ENCODE data around the gene VEZF1. TPM values are rescaled to one million over a fixed set of nuclear protein-coding genes. Genes with fewer than 3 reads are reported as not detected.

The VEZF1 gene
- total and polyA plus RNA-seq, 2 experiments from 2014 or later = 36.0 to 67.7 TPM

DNA sequence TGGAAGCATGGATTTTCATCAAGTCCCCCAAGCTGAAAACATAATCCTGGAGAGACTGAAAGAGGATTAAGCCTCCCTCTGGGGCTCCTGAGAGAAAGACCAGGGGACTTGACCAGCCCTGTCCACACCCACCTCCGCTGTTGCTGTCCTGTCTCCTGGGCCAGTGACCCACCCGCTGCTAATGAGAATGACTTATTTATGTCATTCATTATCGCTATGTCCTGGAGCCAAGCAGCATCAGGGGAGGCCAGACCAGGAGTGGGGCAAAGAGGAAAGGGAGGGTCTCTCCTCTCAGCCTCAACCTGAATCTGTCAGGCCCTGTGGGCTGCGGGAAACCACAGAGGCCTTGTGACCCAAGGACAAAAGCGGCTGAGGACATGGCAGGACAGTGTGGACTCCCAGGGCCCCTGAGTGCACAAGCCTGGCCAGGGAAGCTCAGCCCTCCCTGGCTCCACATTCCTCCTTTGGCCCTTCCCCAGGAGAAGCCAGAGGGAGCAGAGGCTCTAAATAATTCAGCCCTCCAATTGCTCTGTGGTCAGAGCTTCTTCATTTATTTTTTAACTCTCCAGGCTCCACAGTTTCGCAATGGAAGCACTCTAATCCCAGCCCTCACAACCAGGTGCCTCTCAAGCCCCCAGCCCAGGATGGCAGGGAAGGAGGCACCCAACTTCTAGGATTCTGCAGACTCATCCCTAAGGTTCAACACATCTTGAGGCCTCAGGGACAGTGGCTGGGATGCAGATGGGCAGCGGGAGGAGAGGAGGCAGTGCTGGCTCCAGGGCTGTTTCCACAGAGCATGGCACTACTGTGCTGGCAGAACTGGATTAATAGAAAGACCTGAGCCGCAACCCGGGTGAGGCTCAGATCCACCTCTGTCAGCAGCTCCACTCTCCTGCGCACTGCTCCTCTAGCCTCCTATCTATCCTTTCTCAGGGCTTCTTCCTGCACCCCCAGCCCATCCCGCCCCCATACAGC lies 51.9 kb downstream of the VEZF1 start:
- Mint-ChIP-seq H3K27me3 (ENCODE audit: insufficient read depth, low read depth, poor library complexity) (peaks cover 19% of the 10 kb centered on the region), H3K27ac (peak overlapping the region; percentile 31; the same call in 1 of the 2 replicates), H3K9me3 (no peaks in the 10 kb centered on the region), H3K4me1 (peaks cover 32% of the 10 kb centered on the region), H3K36me3 (ENCODE audit: low read depth) (no peaks in the 10 kb centered on the region), H3K4me3 (no peak overlapping the region)
- H3K4me1 ChIP-seq (ENCODE audit: insufficient read depth) = peaks cover 13% of the 10 kb centered on the region
- H4K20me1 ChIP-seq (replicated peaks; ENCODE audit: insufficient read depth) = no peaks in the 10 kb centered on the region
- no peaks in the 10 kb centered on the region for H3K36me3 ChIP-seq (ENCODE audit: insufficient read depth)
- H3K27me3 ChIP-seq (ENCODE audit: insufficient read depth) = no peaks in the 10 kb centered on the region
- TF ChIP-seq ZNF114 (CRISPR knock-in tag; IDR thresholded peaks at IDR 0.05) (no peak), ZNF331 (CRISPR knock-in tag; IDR thresholded peaks at IDR 0.05; ENCODE audit: low read depth) (no peak), STAT1 (IDR thresholded peaks at IDR 0.05; ENCODE audit: unreplicated experiment) (no peak), POLR2AphosphoS5 (IDR thresholded peaks at IDR 0.05; ENCODE audit: low read depth) (no peak), EZH2phosphoT487 (IDR thresholded peaks at IDR 0.05; ENCODE audit: unreplicated experiment) (no peak), NANOG (IDR thresholded peaks at IDR 0.05; ENCODE audit: borderline replicate concordance) (no peak), CREB1 (CRISPR knock-in tag; IDR thresholded peaks at IDR 0.05; ENCODE audit: low read depth) (no peak), EZH2 (IDR thresholded peaks at IDR 0.05; ENCODE audit: low read depth, unreplicated experiment) (no peak), JUNB (IDR thresholded peaks at IDR 0.05; ENCODE audit: unreplicated experiment) (no peak)
- TF ChIP-seq, protein P1, sequence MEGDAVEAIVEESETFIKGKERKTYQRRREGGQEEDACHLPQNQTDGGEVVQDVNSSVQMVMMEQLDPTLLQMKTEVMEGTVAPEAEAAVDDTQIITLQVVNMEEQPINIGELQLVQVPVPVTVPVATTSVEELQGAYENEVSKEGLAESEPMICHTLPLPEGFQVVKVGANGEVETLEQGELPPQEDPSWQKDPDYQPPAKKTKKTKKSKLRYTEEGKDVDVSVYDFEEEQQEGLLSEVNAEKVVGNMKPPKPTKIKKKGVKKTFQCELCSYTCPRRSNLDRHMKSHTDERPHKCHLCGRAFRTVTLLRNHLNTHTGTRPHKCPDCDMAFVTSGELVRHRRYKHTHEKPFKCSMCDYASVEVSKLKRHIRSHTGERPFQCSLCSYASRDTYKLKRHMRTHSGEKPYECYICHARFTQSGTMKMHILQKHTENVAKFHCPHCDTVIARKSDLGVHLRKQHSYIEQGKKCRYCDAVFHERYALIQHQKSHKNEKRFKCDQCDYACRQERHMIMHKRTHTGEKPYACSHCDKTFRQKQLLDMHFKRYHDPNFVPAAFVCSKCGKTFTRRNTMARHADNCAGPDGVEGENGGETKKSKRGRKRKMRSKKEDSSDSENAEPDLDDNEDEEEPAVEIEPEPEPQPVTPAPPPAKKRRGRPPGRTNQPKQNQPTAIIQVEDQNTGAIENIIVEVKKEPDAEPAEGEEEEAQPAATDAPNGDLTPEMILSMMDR (conservative IDR thresholded peaks at IDR 0.05; ENCODE audit: low read depth in 2 of 2) = no peak
- TF ChIP-seq, protein P2, sequence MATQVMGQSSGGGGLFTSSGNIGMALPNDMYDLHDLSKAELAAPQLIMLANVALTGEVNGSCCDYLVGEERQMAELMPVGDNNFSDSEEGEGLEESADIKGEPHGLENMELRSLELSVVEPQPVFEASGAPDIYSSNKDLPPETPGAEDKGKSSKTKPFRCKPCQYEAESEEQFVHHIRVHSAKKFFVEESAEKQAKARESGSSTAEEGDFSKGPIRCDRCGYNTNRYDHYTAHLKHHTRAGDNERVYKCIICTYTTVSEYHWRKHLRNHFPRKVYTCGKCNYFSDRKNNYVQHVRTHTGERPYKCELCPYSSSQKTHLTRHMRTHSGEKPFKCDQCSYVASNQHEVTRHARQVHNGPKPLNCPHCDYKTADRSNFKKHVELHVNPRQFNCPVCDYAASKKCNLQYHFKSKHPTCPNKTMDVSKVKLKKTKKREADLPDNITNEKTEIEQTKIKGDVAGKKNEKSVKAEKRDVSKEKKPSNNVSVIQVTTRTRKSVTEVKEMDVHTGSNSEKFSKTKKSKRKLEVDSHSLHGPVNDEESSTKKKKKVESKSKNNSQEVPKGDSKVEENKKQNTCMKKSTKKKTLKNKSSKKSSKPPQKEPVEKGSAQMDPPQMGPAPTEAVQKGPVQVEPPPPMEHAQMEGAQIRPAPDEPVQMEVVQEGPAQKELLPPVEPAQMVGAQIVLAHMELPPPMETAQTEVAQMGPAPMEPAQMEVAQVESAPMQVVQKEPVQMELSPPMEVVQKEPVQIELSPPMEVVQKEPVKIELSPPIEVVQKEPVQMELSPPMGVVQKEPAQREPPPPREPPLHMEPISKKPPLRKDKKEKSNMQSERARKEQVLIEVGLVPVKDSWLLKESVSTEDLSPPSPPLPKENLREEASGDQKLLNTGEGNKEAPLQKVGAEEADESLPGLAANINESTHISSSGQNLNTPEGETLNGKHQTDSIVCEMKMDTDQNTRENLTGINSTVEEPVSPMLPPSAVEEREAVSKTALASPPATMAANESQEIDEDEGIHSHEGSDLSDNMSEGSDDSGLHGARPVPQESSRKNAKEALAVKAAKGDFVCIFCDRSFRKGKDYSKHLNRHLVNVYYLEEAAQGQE (IDR thresholded peaks at IDR 0.05; ENCODE audit: unreplicated experiment) = no peak
- TF ChIP-seq, protein P3, sequence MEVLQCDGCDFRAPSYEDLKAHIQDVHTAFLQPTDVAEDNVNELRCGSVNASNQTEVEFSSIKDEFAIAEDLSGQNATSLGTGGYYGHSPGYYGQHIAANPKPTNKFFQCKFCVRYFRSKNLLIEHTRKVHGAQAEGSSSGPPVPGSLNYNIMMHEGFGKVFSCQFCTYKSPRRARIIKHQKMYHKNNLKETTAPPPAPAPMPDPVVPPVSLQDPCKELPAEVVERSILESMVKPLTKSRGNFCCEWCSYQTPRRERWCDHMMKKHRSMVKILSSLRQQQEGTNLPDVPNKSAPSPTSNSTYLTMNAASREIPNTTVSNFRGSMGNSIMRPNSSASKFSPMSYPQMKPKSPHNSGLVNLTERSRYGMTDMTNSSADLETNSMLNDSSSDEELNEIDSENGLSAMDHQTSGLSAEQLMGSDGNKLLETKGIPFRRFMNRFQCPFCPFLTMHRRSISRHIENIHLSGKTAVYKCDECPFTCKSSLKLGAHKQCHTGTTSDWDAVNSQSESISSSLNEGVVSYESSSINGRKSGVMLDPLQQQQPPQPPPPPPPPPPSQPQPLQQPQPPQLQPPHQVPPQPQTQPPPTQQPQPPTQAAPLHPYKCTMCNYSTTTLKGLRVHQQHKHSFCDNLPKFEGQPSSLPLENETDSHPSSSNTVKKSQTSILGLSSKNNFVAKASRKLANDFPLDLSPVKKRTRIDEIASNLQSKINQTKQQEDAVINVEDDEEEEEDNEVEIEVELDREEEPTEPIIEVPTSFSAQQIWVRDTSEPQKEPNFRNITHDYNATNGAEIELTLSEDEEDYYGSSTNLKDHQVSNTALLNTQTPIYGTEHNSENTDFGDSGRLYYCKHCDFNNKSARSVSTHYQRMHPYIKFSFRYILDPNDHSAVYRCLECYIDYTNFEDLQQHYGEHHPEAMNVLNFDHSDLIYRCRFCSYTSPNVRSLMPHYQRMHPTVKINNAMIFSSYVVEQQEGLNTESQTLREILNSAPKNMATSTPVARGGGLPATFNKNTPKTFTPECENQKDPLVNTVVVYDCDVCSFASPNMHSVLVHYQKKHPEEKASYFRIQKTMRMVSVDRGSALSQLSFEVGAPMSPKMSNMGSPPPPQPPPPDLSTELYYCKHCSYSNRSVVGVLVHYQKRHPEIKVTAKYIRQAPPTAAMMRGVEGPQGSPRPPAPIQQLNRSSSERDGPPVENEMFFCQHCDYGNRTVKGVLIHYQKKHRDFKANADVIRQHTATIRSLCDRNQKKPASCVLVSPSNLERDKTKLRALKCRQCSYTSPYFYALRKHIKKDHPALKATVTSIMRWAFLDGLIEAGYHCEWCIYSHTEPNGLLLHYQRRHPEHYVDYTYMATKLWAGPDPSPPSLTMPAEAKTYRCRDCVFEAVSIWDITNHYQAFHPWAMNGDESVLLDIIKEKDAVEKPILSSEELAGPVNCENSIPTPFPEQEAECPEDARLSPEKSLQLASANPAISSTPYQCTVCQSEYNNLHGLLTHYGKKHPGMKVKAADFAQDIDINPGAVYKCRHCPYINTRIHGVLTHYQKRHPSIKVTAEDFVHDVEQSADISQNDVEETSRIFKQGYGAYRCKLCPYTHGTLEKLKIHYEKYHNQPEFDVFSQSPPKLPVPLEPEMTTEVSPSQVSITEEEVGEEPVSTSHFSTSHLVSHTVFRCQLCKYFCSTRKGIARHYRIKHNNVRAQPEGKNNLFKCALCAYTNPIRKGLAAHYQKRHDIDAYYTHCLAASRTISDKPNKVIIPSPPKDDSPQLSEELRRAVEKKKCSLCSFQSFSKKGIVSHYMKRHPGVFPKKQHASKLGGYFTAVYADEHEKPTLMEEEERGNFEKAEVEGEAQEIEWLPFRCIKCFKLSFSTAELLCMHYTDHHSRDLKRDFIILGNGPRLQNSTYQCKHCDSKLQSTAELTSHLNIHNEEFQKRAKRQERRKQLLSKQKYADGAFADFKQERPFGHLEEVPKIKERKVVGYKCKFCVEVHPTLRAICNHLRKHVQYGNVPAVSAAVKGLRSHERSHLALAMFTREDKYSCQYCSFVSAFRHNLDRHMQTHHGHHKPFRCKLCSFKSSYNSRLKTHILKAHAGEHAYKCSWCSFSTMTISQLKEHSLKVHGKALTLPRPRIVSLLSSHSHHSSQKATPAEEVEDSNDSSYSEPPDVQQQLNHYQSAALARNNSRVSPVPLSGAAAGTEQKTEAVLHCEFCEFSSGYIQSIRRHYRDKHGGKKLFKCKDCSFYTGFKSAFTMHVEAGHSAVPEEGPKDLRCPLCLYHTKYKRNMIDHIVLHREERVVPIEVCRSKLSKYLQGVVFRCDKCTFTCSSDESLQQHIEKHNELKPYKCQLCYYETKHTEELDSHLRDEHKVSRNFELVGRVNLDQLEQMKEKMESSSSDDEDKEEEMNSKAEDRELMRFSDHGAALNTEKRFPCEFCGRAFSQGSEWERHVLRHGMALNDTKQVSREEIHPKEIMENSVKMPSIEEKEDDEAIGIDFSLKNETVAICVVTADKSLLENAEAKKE (CRISPR knock-in tag; IDR thresholded peaks at IDR 0.05) = no peak
- TF ChIP-seq, protein P4, sequence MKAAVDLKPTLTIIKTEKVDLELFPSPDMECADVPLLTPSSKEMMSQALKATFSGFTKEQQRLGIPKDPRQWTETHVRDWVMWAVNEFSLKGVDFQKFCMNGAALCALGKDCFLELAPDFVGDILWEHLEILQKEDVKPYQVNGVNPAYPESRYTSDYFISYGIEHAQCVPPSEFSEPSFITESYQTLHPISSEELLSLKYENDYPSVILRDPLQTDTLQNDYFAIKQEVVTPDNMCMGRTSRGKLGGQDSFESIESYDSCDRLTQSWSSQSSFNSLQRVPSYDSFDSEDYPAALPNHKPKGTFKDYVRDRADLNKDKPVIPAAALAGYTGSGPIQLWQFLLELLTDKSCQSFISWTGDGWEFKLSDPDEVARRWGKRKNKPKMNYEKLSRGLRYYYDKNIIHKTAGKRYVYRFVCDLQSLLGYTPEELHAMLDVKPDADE (IDR thresholded peaks at IDR 0.05) = no peak
- 0 out of 2 replicates have a peak, but pooled peaks cover 5% of the 10 kb centered on the region for H3F3A ChIP-seq (replicated peaks; ENCODE audit: low read depth)
- H3K4me3 ChIP-seq = 0 out of 2 replicates have a peak overlapping the region, but pooled peaks have one; percentile 1
- peak overlapping the region; percentile 84 for H3K27ac ChIP-seq (ENCODE audit: low read depth)
- H3K9me2 ChIP-seq (ENCODE audit: insufficient read depth) = no peaks in the 10 kb centered on the region
- ATAC-seq (peak; percentile 30), DNase-seq (ENCODE audit: low spot score) (peak; percentile 48)
- H3K4me2 ChIP-seq = peak overlapping the region; percentile 64
- H3K79me2 ChIP-seq (replicated peaks; ENCODE audit: insufficient read depth) = no peaks in the 10 kb centered on the region
- H2AFZ ChIP-seq = peak overlapping the region; percentile 57

Data from GM23338 (cell line).